K562 (cell line): ENCODE results near the gene TPD52L1. TPM values are rescaled to one million over a fixed set of nuclear protein-coding genes. Genes with fewer than 3 reads are reported as not detected.

Source experiments
- ATAC-seq: fragments of 200-7000 bp; cut with Tn5 transposase; 3 replicates; pipeline ENCODE4 v1.9.1; 2020; ENCODE audit warnings: moderate library complexity
- BruUV-seq: library from RNA; stranded (reverse); fragments of 400-500 nt; replicated peaks from 2 replicates; lab custom pipeline; 2021; lab: Mats Ljungman, UMichigan
- CTCF ChIA-PET: fragments of 300-600 bp; formaldehyde crosslinking; extraction: SDS; loops from one replicate; lab custom pipeline; 2021; ENCODE audit warnings: low intra/inter-chr PET ratio; lab: Yijun Ruan, JAX
- POLR2A ChIA-PET: fragments of 300-600, 350-650 bp; sonication (Branson Sonifier 250); formaldehyde crosslinking; extraction: SDS; loops from one replicate; lab custom pipeline; 2021; ENCODE audit warnings: antibody characterized with exemption, inconsistent platforms; lab: Yijun Ruan, JAX
- DNase-seq, 4 experiments: peaks; one replicate each; pipeline versions ENCODE4 v3.0.0 to v3.0.0-alpha.2; 2011 to 2018; ENCODE audit warnings: low spot score in 3 of 4, mixed read lengths in 3 of 4; ENCODE audit errors: extremely low read depth in 1 of 4
- FAIRE-seq: peaks from 2 replicates; lab custom pipeline; 2011; peaks lifted over from hg19 to GRCh38; lab: Jason Lieb, UNC
- H2AFZ ChIP-seq: 2 replicates; pipeline ENCODE4 v1.6.0; 2011; ENCODE audit warnings: low read depth, low read length, control low read depth, inconsistent platforms
- H3K27ac ChIP-seq: fragments of 200-600 bp; 3 replicates; pipeline ENCODE4 v1.8.0; 2011; ENCODE audit warnings: low read depth, mild to moderate bottlenecking, control low read depth, inconsistent platforms, low read length, moderate library complexity, mixed read lengths; ENCODE audit errors: extremely low read depth
- H3K27me3 ChIP-seq, 2 experiments: fragments of 300-600 bp in 1 of 2; 2 replicates in 1 of 2; 3 replicates in 1 of 2; pipeline versions ENCODE4 v1.6.0 to v1.8.0; 2011; ENCODE audit warnings: inconsistent platforms in 2 of 2, low read length in 2 of 2, mild to moderate bottlenecking in 1 of 2, mixed read lengths in 1 of 2, moderate library complexity in 1 of 2; ENCODE audit not compliant: control insufficient read depth in 2 of 2, insufficient read depth in 2 of 2
- H3K36me3 ChIP-seq: fragments of 300-600 bp; 3 replicates; pipeline ENCODE4 v1.8.0; 2011; ENCODE audit warnings: mild to moderate bottlenecking, low read length, inconsistent platforms; ENCODE audit not compliant: control insufficient read depth, insufficient read depth
- H3K4me1 ChIP-seq, 2 experiments: fragments of 200-600 bp in 1 of 2; replicated peaks in 1 of 2; 2 replicates in 1 of 2; 3 replicates in 1 of 2; pipeline versions ENCODE4 v1.5.1 to v1.8.0; 2011; ENCODE audit warnings: inconsistent platforms in 2 of 2, low read length in 2 of 2, mild to moderate bottlenecking in 1 of 2, mixed read lengths in 1 of 2, moderate library complexity in 1 of 2; ENCODE audit not compliant: control insufficient read depth in 2 of 2, insufficient read depth in 2 of 2
- H3K4me2 ChIP-seq: 2 replicates; pipeline ENCODE4 v1.6.1; 2011; ENCODE audit warnings: low read length, control low read depth, inconsistent platforms, mixed read lengths; ENCODE audit not compliant: insufficient read depth
- H3K4me3 ChIP-seq: fragments of 200-600 bp; sonication (generic), shearing (Covaris generic); 2 replicates; pipeline ENCODE4 v1.5.1; 2016; ENCODE audit warnings: control low read depth, inconsistent platforms
- H3K79me2 ChIP-seq: fragments of 200-600 bp; 3 replicates; pipeline ENCODE4 v1.8.0; 2011; ENCODE audit warnings: low read length, inconsistent platforms; ENCODE audit not compliant: control insufficient read depth, insufficient read depth
- H3K9ac ChIP-seq, 2 experiments: 2 replicates each; pipeline versions ENCODE4 v1.6.0 to v1.6.1; 2011; ENCODE audit warnings: low read depth in 2 of 2, low read length in 2 of 2, control low read depth in 1 of 2, inconsistent platforms in 1 of 2, mild to moderate bottlenecking in 1 of 2, mixed read lengths in 1 of 2; ENCODE audit not compliant: insufficient read depth in 1 of 2
- H3K9me1 ChIP-seq: one replicate; pipeline ENCODE4 v1.6.0; 2011; ENCODE audit warnings: inconsistent platforms, mild to moderate bottlenecking, low read length, moderate library complexity; ENCODE audit not compliant: control insufficient read depth, insufficient read depth
- H3K9me3 ChIP-seq: replicated peaks from 2 replicates; pipeline ENCODE4 v1.5.1; 2011; ENCODE audit warnings: low read depth, low read length, inconsistent platforms; ENCODE audit not compliant: control insufficient read depth, insufficient read depth
- H4K20me1 ChIP-seq: replicated peaks from 2 replicates; pipeline ENCODE4 v1.6.1; 2011; ENCODE audit warnings: low read length, inconsistent platforms, mixed read lengths; ENCODE audit not compliant: control insufficient read depth, insufficient read depth
- FOSL1 ChIP-seq: fragments of 200-800 bp; sonication (Bioruptor generic); conservative IDR thresholded peaks from 2 replicates; pipeline ENCODE4 v1.6.1; 2016; ENCODE audit warnings: missing genetic modification characterization, missing compliant biosample characterization
- NFIX ChIP-seq: fragments of 250-450 bp; sonication (Bioruptor Pico); IDR thresholded peaks from 2 replicates; pipeline ENCODE4 v1.4.0; 2020; ENCODE audit warnings: low read depth, mild to moderate bottlenecking, moderate library complexity
- SRSF9 ChIP-seq: fragments of 200-400 bp; formaldehyde crosslinking; IDR thresholded peaks from 2 replicates; pipeline ENCODE4 v1.6.1; 2017; ENCODE audit warnings: low read depth, low read length, borderline replicate concordance
- TCF7L2 ChIP-seq: fragments of 150-350 bp; IDR thresholded peaks from 2 replicates; pipeline ENCODE4 v1.6.1; 2016; ENCODE audit warnings: low read depth, mild to moderate bottlenecking, low read length, moderate library complexity
- ZNF589 ChIP-seq: fragments of 200-800 bp; sonication (Bioruptor generic); IDR thresholded peaks from 2 replicates; pipeline ENCODE4 v1.6.1; 2016; ENCODE audit warnings: low read depth, missing genetic modification characterization, missing compliant biosample characterization
- ZNF79 ChIP-seq: fragments of 250-450 bp; sonication (Bioruptor Pico); IDR thresholded peaks from 2 replicates; pipeline ENCODE4 v1.4.0; 2020; ENCODE audit warnings: low read depth, mild to moderate bottlenecking, moderate library complexity
- WGBS: fragments of 100-300 bp; shearing (Covaris generic); methylation state at CpG from one replicate; pipeline ENCODE4 v1.1.6; 2016; ENCODE audit warnings: low coverage, mixed read lengths; ENCODE audit not compliant: insufficient coverage; ENCODE audit errors: missing lambda C conversion rate; 5-methylcytosine and 5-hydroxymethylcytosine counted together
- in situ Hi-C: fragments of 300-500 bp; cut with MboI; formaldehyde crosslinking; loops from 4 replicates; pipeline ENCODE4 v1.15.0; 2018; ENCODE audit warnings: inconsistent platforms, mixed read lengths
- intact Hi-C: fragments of 100-400 bp; cut with micrococcal nuclease; formaldehyde crosslinking; loops from 2 replicates; pipeline ENCODE4 v1.14.2; 2022
- polyA plus RNA-seq, 8 experiments: library from polyadenylated mRNA; depleted of rRNA in 4 of 8; stranded (reverse) in 5 of 8; unstranded in 3 of 8; fragments of >200 nt; fragmentation: Nextera tagmentation in 2 of 8; fragmentation: Illumina TruSeq in 1 of 8; extraction: Ambion mirVana in 2 of 8; extraction: Trizol in 1 of 8; gene quantifications; 2 replicates each; pipeline versions ENCODE4 v1.2.1 to v1.2.3, GENCODE V29; 2011 to 2014; ENCODE audit warnings: inconsistent platforms in 1 of 8, missing spikeins in 1 of 8
- total RNA-seq, 7 experiments: library from RNA; depleted of rRNA in 6 of 7; stranded (reverse); fragments of >200 nt in 6 of 7; fragmentation: Illumina TruSeq in 2 of 7; extraction: Trizol in 2 of 7; gene quantifications; 2 replicates each; pipeline versions ENCODE4 v1.2.1 to v1.2.3, GENCODE V29; 2011 to 2021; ENCODE audit warnings: low replicate concordance in 1 of 7

The TPD52L1 gene
- total and polyA plus RNA-seq, 9 of the 15 experiments (the other 6 are each of a cell fraction or from before 2014, with no cell fraction given), result 12.9 to 149 (median 75.7) TPM

DNA sequence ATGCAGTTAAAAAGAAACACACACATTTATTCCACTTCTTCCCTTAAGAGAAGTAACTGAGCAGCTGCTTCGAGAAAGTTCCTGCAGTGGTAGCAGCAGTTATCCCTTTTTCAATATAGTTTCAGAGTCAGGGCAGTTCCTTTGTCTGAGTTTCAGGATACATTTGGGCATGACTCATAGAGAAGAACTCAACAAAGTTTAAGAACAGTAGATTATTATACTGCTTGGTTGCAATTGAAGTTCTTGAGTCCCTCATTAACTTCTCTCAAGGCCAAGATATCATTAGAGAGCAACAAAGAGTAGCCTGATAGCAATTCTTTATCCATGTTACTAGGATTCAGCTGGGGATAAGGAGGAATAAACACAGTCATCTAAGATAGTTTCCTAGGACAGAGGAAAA, 54.4 kb downstream of the TPD52L1 start:
- ChIA-PET POLR2A (interaction anchor here (1.0 kb wide), 1 partner anchor 11 kb away, joined by 3 read pairs; no protein-coding TSS in a partner anchor), CTCF (no interaction called here)
- peaks cover 12% of the 10 kb centered on the region; the same call in 2 of the 3 replicates for H3K79me2 ChIP-seq
- no peaks in the 10 kb centered on the region for H4K20me1 ChIP-seq
- no peak overlapping the region for H3K4me2 ChIP-seq
- no peak overlapping the region for H3K9ac ChIP-seq
- in situ Hi-C loops, result no loop called here
- H3K36me3 ChIP-seq, result no peaks in the 10 kb centered on the region
- no peaks in the 10 kb centered on the region for H3K9me1 ChIP-seq
- no peak for ATAC-seq
- H3K4me1 ChIP-seq, result peaks cover 4 to 12% of the 10 kb centered on the region in 2 experiments; a peak in 4 of 5 replicates
- WGBS, result 52% methylated on average over 1 of the region's 1 CpG
- no peak for FAIRE-seq
- no peaks in the 10 kb centered on the region for H3K27me3 ChIP-seq
- TF ChIP-seq ZNF79 (CRISPR knock-in tag) (no peak), SRSF9 (no peak), NFIX (CRISPR knock-in tag) (no peak), ZNF589 (CRISPR knock-in tag) (no peak), FOSL1 (tag) (0 out of 2 replicates have a peak, but pooled peaks have one; percentile 12), TCF7L2 (no peak)
- BruUV-seq, result no TSS peak
- intact Hi-C loops, result no loop called here
- no peak overlapping the region for H3K4me3 ChIP-seq
- no peak overlapping the region for H3K27ac ChIP-seq
- H3K9me3 ChIP-seq, result no peaks in the 10 kb centered on the region
- H2AFZ ChIP-seq, result no peak overlapping the region
- DNase-seq, result no peak
